NB4 (cell line): ENCODE results near the gene ZNF148.

Experiments used
- DNase-seq: peaks from one replicate; pipeline ENCODE4 v3.0.0; 2010; ENCODE audit warnings: low read depth
- H3K4me3 ChIP-seq: one replicate; pipeline ENCODE4 v1.5.1; 2011; ENCODE audit warnings: mild to moderate bottlenecking, low read depth, low read length, moderate library complexity
- CTCF ChIP-seq: IDR thresholded peaks from one replicate; pipeline ENCODE4 v1.5.1; 2012; ENCODE audit warnings: low read depth, low read length
- MYC ChIP-seq: IDR thresholded peaks from 2 replicates; pipeline ENCODE4 v1.6.1; 2011; ENCODE audit warnings: low read depth, low read length
- POLR2A ChIP-seq: IDR thresholded peaks from 2 replicates; pipeline ENCODE4 v1.6.1; 2011; ENCODE audit warnings: mild to moderate bottlenecking; ENCODE audit not compliant: insufficient read length; ENCODE audit errors: extremely low read depth
- TF ChIP-seq, protein P1 (sequence below): IDR thresholded peaks from 2 replicates; pipeline ENCODE4 v1.6.1; 2011; ENCODE audit warnings: low read depth, low read length

Gene ZNF148

GRCh38 chr3:125245521-125245920, 129.6 kb downstream of the ZNF148 start:
- H3K4me3 ChIP-seq, result no peak overlapping the region
- DNase-seq, result no peak
- TF ChIP-seq, protein P1, sequence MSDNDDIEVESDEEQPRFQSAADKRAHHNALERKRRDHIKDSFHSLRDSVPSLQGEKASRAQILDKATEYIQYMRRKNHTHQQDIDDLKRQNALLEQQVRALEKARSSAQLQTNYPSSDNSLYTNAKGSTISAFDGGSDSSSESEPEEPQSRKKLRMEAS, result no peak
- TF ChIP-seq CTCF (no peak), POLR2A (no peak), MYC (no peak)

DNA sequence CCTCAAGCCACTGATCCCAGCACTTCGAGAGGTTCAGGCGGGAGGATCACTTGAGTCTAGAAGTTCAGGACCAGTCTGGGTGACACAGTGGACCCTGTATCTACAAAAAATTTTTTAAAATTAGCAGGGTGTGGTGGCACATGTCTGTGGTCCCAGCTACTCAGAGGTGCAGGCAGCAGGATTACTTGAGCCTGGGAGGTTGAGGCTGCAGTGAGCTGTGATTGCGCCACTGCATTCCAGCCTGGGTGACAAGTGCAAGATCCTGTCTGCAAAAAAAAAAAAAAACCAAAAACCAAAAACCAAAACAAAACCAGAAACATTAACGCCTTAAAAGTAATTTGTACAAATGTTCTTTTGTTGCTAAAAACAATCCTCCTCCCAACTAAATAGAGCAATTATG, 134.6 kb downstream of the ZNF148 start:
- H3K4me3 ChIP-seq, result no peak overlapping the region
- TF ChIP-seq MYC (no peak), POLR2A (no peak), CTCF (no peak)
- TF ChIP-seq, protein P1, result no peak
- peak; percentile 44 for DNase-seq

DNA sequence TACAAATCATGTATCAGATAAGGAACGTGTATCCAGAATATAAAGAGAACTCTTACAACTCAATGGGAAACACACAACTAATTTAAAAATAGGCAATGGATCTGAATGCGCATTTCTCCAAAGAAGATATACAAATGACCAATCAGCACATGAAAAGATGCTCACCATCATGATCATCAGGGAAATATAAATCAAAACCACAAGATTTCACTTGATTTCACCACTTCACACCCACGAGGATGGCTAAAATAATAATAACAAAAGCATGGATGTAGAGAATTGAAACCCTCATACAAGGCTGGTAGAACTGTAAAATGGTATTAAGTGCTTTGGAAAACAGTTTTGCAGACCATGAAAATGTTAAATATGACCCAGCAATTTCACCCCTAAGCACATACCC, 135.9 kb downstream of the ZNF148 start:
- DNase-seq, result no peak
- H3K4me3 ChIP-seq, result no peak overlapping the region

GRCh38 chr3:125238759-125239158, 136.4 kb downstream of the ZNF148 start:
- no peak for DNase-seq
- no peak overlapping the region for H3K4me3 ChIP-seq
- TF ChIP-seq CTCF (no peak), MYC (no peak), POLR2A (no peak)
- TF ChIP-seq, protein P1, result no peak

More for the DNA sequence above, 135.9 kb downstream of the ZNF148 start:
- TF ChIP-seq MYC (no peak), CTCF (no peak), POLR2A (no peak)
- TF ChIP-seq, protein P1, result no peak

DNA sequence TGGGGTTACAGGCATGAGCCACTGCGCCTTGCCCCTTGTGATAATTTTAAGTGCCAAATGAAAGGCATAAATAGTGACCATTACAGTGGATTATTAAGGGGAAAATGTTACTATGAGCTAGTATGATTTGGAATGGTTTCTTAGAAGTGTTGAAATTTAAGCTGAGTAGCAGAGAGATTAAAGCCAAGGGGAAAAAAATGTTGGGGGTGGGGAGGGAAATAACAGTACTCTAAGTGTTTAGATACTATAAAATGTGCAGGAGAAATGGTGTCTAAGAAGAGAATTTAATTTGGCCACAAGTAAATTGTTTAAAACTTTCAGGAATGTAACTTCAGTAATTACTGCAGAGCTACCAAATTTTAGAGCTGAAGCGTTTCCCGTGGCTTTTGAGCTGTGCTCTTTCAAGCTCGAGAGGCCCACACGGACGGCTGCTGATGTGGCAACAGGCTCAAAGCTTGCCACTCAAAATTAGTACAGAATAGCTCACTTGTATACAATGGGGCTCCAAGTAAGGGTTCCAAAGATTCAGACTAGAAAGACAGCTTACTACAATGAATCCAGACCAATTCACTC, 138.7 kb downstream of the ZNF148 start:
- TF ChIP-seq CTCF (no peak), MYC (no peak), POLR2A (no peak)
- TF ChIP-seq, protein P1, result no peak
- DNase-seq, result no peak
- H3K4me3 ChIP-seq, result no peak overlapping the region

- no peak overlapping the region for H3K4me3 ChIP-seq
- TF ChIP-seq MYC (no peak), CTCF (no peak), POLR2A (no peak)
- TF ChIP-seq, protein P1, result no peak
- no peak for DNase-seq
Measured at GRCh38 chr3:125234831-125235230, 140.3 kb downstream of the ZNF148 start.
